Left ventricle myocardium inferior (tissue), 1 donor: ENCODE measurements around the gene PSMC4. TPM values are rescaled to one million over a fixed set of nuclear protein-coding genes. Genes with fewer than 3 reads are reported as not detected.

Source experiments
- DNase-seq: peaks from one replicate; pipeline ENCODE4 v3.0.0-alpha.2; 2020
- H3K27ac ChIP-seq: fragments of 200-600 bp; replicated peaks from 2 replicates; pipeline ENCODE4 v1.8.0; 2021
- H3K27me3 ChIP-seq: fragments of 200-600 bp; 2 replicates; pipeline ENCODE4 v1.8.0; 2021; ENCODE audit warnings: low read depth
- H3K36me3 ChIP-seq: fragments of 200-600 bp; 2 replicates; pipeline ENCODE4 v1.8.0; 2021
- H3K4me1 ChIP-seq: fragments of 200-600 bp; 2 replicates; pipeline ENCODE4 v1.8.0; 2021
- H3K4me3 ChIP-seq: fragments of 200-600 bp; 2 replicates; pipeline ENCODE4 v1.8.0; 2021; ENCODE audit warnings: mild to moderate bottlenecking, moderate library complexity
- H3K9me3 ChIP-seq: fragments of 200-600 bp; replicated peaks from 2 replicates; pipeline ENCODE4 v1.8.0; 2021
- intact Hi-C: fragments of 100-400 bp; cut with micrococcal nuclease; formaldehyde crosslinking; loops from one replicate; pipeline ENCODE4 v1.11.0; 2022
- long read RNA-seq: library from polyadenylated mRNA; unstranded; transcript quantifications from one replicate; pipeline ENCODE4 v2.0.0, GENCODE V29; 2021
- total RNA-seq: library from RNA; stranded (reverse); fragmentation: NEBNext Ultra II Directional; extraction: Animal tissue kit (Norgen Biotek cat#: 25700); gene quantifications from one replicate; pipeline ENCODE4 v1.2.1, GENCODE V29; 2021
- TF ChIP-seq, protein P1 (sequence below): fragments of 200-600 bp; IDR thresholded peaks from 2 replicates; pipeline ENCODE4 v1.8.0; 2021; ENCODE audit warnings: antibody characterized with exemption, mild to moderate bottlenecking, borderline replicate concordance
- donor health status: DM: no; HTN: yes; CAD: no; lungs with severe emphysema.

Gene PSMC4
- total RNA-seq, result 70.7 TPM
- long read RNA-seq, transcript PSMC4-201 (11 exons, 1,591 nt), result major isoform, 89 of 97 reads
- long read RNA-seq, partial matches to known transcripts, result 4 of 97 reads
- long read RNA-seq, other reads (novel, unspliced or antisense), result 4 of 97 reads

DNA sequence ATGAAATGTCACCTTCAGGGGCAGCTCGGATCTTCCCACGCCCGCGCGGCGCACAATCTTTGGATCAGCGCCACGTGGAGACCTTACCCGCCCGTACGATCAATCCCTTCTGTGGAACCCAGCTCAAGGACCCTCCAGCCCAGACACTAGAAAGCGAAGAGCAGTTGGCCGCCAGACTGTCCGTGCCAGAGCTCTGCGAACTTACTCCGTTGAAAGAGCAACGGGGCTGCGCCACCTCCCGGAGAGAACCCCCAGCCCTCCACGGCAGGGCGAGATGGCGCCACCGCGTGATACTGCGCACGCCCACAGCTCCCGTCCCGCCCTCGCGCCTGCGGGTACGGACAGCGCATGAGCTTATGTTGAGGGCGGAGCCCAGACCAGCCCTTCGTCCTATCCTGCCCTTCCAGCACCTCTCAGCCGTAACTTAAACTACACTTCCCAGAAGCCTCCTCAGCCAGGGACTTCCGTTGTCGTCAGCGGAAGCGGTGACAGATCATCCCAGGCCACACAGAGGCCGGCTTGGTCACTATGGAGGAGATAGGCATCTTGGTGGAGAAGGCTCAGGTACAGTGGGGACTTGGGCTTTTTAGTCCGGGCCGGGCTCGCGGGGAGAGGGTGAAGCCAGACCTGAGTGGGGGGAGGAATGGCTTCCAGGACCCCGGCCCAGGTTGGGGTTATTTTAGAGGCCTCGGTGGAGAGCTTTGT is at the start of gene PSMC4:
Gene PSMC4, plus strand, starts transcription at position 491 of the 705 bp plus-strand sequence. Its CDS starts 38 bp downstream, at position 529.
- Histone ChIP-seq H3K27ac (peak within 1 kb of the TSS; percentile 89), H3K9me3 (no peaks in the 10 kb centered on the region), H3K36me3 (peaks cover 38% of the 10 kb centered on the region), H3K27me3 (no peaks in the 10 kb centered on the region), H3K4me3 (peak within 1 kb of the TSS; percentile 84), H3K4me1 (peaks cover 35% of the 10 kb centered on the region)
- intact Hi-C loops, result no loop called here
- TF ChIP-seq, protein P1, sequence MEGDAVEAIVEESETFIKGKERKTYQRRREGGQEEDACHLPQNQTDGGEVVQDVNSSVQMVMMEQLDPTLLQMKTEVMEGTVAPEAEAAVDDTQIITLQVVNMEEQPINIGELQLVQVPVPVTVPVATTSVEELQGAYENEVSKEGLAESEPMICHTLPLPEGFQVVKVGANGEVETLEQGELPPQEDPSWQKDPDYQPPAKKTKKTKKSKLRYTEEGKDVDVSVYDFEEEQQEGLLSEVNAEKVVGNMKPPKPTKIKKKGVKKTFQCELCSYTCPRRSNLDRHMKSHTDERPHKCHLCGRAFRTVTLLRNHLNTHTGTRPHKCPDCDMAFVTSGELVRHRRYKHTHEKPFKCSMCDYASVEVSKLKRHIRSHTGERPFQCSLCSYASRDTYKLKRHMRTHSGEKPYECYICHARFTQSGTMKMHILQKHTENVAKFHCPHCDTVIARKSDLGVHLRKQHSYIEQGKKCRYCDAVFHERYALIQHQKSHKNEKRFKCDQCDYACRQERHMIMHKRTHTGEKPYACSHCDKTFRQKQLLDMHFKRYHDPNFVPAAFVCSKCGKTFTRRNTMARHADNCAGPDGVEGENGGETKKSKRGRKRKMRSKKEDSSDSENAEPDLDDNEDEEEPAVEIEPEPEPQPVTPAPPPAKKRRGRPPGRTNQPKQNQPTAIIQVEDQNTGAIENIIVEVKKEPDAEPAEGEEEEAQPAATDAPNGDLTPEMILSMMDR, result peak; percentile 81
- DNase-seq, result peak; percentile 97

DNA sequence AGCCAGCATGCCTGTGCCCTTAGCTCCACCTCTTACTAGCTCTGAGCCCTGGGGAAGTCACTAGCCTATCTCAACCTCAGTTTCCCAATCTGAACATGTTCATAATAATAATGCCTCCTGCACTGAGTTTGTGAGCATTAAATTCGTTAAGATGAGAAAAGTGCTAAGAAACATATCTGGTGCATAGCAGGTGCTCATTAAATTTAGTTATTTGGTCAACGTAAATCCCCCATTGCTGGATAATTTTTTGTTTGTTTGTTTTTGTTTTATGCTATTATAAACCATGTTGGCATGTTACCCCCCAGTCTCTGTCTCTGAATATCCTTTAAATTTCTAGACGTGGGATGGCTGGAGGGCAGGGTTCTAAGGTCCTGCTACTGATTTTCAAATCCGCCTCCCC is 47.1 kb upstream of the PSMC4 start:
- Histone ChIP-seq H3K9me3 (peaks cover 5% of the 10 kb centered on the region), H3K4me1 (no peaks in the 10 kb centered on the region), H3K4me3 (no peak overlapping the region), H3K36me3 (no peaks in the 10 kb centered on the region), H3K27ac (no peak overlapping the region), H3K27me3 (no peaks in the 10 kb centered on the region)
- TF ChIP-seq, protein P1, result no peak
- DNase-seq, result no peak
- intact Hi-C loops, result no loop called here

DNA sequence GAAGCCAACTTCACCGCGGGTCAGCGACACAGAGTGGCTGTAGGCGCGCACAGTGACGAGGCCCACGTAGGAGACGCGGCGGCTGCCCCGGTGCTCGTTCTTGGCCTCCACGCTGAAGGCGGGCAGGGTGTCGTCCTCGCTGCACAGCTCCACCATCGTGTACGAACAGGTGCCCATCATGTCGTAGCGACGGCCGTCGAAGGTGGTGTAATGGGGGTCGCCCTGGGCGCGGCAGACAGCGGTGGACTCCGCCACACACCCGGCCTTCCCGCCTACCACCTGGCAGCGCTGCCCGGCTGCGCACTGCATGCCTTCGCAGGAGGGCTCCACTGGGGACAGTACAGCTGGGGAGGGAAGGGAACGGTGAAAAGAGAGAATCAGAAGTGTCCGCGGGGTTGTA is 46.6 kb upstream of the PSMC4 start:
- intact Hi-C loops, result no loop called here
- Histone ChIP-seq H3K36me3 (no peaks in the 10 kb centered on the region), H3K9me3 (peaks cover 9% of the 10 kb centered on the region), H3K4me1 (no peaks in the 10 kb centered on the region), H3K27ac (no peak overlapping the region), H3K4me3 (no peak overlapping the region), H3K27me3 (no peaks in the 10 kb centered on the region)
- TF ChIP-seq, protein P1, result no peak
- no peak for DNase-seq

DNA sequence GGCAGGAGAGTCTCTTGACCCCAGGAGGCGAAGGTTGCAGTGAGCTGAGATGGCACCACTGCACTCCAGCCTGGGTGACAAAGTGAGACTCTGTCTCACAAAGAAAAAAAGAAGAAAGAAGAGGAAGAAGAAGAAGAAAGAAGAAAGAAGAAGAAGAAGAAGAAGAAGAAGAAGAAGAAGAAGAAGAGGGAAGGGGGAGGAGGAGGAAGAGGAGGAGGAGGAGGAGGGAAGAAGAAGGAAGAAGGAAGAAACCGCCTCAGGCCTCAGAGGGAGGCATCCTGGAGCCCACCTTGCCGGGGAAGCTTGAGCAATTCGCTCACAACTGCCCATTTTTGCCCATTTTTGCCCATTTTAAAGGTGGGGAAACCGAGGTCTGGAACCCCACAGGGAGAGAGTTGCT is 46.0 kb upstream of the PSMC4 start:
- Histone ChIP-seq H3K27ac (no peak overlapping the region), H3K27me3 (no peaks in the 10 kb centered on the region), H3K4me1 (no peaks in the 10 kb centered on the region), H3K9me3 (peaks cover 11% of the 10 kb centered on the region), H3K4me3 (no peak overlapping the region), H3K36me3 (no peaks in the 10 kb centered on the region)
- intact Hi-C loops, result no loop called here
- TF ChIP-seq, protein P1, result no peak
- no peak for DNase-seq

DNA sequence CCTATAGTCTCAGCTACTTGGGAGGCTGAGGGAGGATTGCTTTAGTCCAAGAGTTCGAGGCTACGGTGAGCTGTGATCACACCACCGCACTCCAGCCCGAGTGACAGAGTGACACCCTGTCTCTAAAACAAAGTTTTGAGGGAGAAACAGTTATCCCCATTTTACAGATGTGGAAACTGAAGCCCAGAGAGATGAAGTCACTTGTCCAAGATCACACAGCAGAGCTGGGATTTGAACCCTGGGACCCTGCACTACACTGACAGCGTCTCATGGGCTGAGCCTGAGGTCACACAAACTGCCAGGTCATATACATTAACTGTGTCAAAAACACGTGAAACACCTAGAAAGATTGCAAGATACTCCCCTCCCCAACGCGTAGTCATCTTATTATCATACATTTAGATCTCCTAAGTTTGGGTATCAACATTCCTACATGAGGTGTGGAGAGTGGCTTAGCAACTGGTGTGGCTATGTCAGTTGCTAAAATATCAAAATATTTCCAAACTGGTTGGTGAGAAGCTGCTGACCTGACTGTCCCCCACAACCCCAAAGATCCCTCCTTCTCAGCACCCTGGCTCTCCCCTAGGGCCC is 44.7 kb upstream of the PSMC4 start:
- Histone ChIP-seq H3K4me3 (no peak overlapping the region), H3K27ac (no peak overlapping the region), H3K9me3 (peaks cover 16% of the 10 kb centered on the region), H3K27me3 (no peaks in the 10 kb centered on the region), H3K4me1 (no peaks in the 10 kb centered on the region), H3K36me3 (no peaks in the 10 kb centered on the region)
- TF ChIP-seq, protein P1, result no peak
- intact Hi-C loops, result no loop called here
- no peak for DNase-seq
